Loucy (cell line): ENCODE data around the gene NKX2-3.

ENCODE experiments used
- CTCF ChIP-seq: fragments of 200-600 bp; sonication (generic); conservative IDR thresholded peaks from 2 replicates; pipeline ENCODE4 v1.5.1; 2014; ENCODE audit warnings: mild to moderate bottlenecking, antibody characterized with exemption, low read length
- EZH2phosphoT487 ChIP-seq: fragments of 200-600 bp; IDR thresholded peaks from 2 replicates; pipeline ENCODE4 v1.6.1; 2018; ENCODE audit warnings: antibody characterized with exemption, mild to moderate bottlenecking, moderate library complexity, borderline replicate concordance

DNA sequence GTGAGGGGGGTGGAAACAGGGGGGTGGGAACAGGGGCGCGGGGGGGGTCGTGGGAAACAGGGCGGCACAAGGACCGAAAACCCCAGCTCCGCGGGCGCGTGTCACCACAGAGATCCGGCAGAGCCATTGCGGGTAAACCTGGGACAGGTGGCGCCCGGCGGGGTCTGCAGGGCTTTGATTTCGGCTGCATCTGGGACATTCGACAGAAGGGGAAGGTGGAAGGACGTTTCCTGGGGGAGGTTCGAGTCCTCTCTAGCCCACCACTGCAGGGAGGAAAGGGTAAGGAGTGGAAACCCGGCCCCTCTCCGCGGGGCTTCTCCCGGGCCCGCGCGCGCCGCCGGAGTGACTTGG is 7.5 kb downstream of the NKX2-3 start:
- no peak for TF ChIP-seq CTCF
- no peak for TF ChIP-seq EZH2phosphoT487
